GM12878 (cell line): ENCODE results near the gene LCP1. TPM values are rescaled to one million over a fixed set of nuclear protein-coding genes. Genes with fewer than 3 reads are reported as not detected.
"Not testable (repeated sequence)": the region's sequence is repeated elsewhere in the genome, so short reads cannot be mapped to it uniquely, and the experiment has no call there.

Experiments
- ATAC-seq: fragments of 200-7000 bp; cut with Tn5 transposase; 3 replicates; pipeline ENCODE4 v1.9.1; 2020; ENCODE audit warnings: mild to moderate bottlenecking, moderate library complexity
- BruUV-seq: library from RNA; stranded (reverse); fragments of 400-500 nt; replicated peaks from 2 replicates; lab custom pipeline; 2021; lab: Mats Ljungman, UMichigan
- CTCF ChIA-PET: fragments of 300-600 bp; sonication (Branson Sonifier 250); formaldehyde crosslinking; extraction: SDS; loops from one replicate; lab custom pipeline; 2021; ENCODE audit warnings: inconsistent platforms; lab: Yijun Ruan, JAX
- POLR2A ChIA-PET: fragments of 350-600 bp; formaldehyde crosslinking; extraction: SDS; loops from one replicate; lab custom pipeline; 2021; ENCODE audit warnings: inconsistent platforms; lab: Charles Lee
- RAD21 ChIA-PET: fragments of 300-600 bp; sonication (Branson Sonifier 250); formaldehyde crosslinking; loops from one replicate; lab custom pipeline; 2023; ENCODE audit warnings: antibody characterized with exemption; ENCODE audit not compliant: unreplicated experiment; lab: Charles Lee
- SMC1A ChIA-PET: fragments of 300-600 bp; sonication (Branson Sonifier 250); formaldehyde crosslinking; loops from one replicate; lab custom pipeline; 2023; ENCODE audit not compliant: unreplicated experiment, uncharacterized antibody; lab: Charles Lee
- DNase-seq: peaks from one replicate; pipeline ENCODE4 v3.0.0-alpha.2; 2011; ENCODE audit warnings: low read depth, low spot score
- FAIRE-seq: peaks from 3 replicates; lab custom pipeline; 2011; peaks lifted over from hg19 to GRCh38; lab: Jason Lieb, UNC
- H2AFZ ChIP-seq: 2 replicates; pipeline ENCODE4 v1.6.0; 2011; ENCODE audit warnings: low read depth, low read length, control low read depth; ENCODE audit not compliant: control insufficient read depth
- H3K27ac ChIP-seq: 2 replicates; pipeline ENCODE4 v1.5.1; 2011; ENCODE audit warnings: control low read depth; ENCODE audit not compliant: control insufficient read depth, insufficient read depth
- H3K27me3 ChIP-seq, 2 experiments: replicated peaks in 1 of 2; 2 replicates each; pipeline versions ENCODE4 v1.6.0 to v1.6.1; 2011; ENCODE audit warnings: low read length in 1 of 2; ENCODE audit not compliant: control insufficient read depth in 2 of 2, insufficient read depth in 2 of 2
- H3K36me3 ChIP-seq, 2 experiments: 2 replicates each; pipeline ENCODE4 v1.5.1; 2011; ENCODE audit warnings: low read length in 1 of 2; ENCODE audit not compliant: control insufficient read depth in 2 of 2, insufficient read depth in 2 of 2
- H3K4me1 ChIP-seq: 2 replicates; pipeline ENCODE4 v1.6.1; 2011; ENCODE audit warnings: mild to moderate bottlenecking, low read length, moderate library complexity, mixed read lengths; ENCODE audit not compliant: control insufficient read depth, insufficient read depth
- H3K4me2 ChIP-seq: 2 replicates; pipeline ENCODE4 v1.6.0; 2011; ENCODE audit warnings: control low read depth; ENCODE audit not compliant: control insufficient read depth, insufficient read depth
- H3K4me3 ChIP-seq: fragments of 200-600 bp; sonication (generic); 2 replicates; pipeline ENCODE4 v1.5.1; 2016
- H3K79me2 ChIP-seq: 2 replicates; pipeline ENCODE4 v1.6.0; 2011; ENCODE audit warnings: low read length; ENCODE audit not compliant: control insufficient read depth, insufficient read depth
- H3K9ac ChIP-seq: 2 replicates; pipeline ENCODE4 v1.8.0; 2011; ENCODE audit warnings: low read length, control low read depth, mixed read lengths; ENCODE audit not compliant: control insufficient read depth, insufficient read depth
- H3K9me3 ChIP-seq: replicated peaks from 3 replicates; pipeline ENCODE4 v1.5.1; 2011; ENCODE audit warnings: mild to moderate bottlenecking, low read length; ENCODE audit not compliant: control insufficient read depth, insufficient read depth
- H4K20me1 ChIP-seq: 2 replicates; pipeline ENCODE4 v1.6.0; 2011; ENCODE audit not compliant: control insufficient read depth, insufficient read depth
- BCL3 ChIP-seq: IDR thresholded peaks from 2 replicates; pipeline ENCODE4 v1.6.1; 2011; ENCODE audit warnings: borderline replicate concordance, low read depth, mild to moderate bottlenecking, moderate library complexity, low read length; ENCODE audit not compliant: insufficient read depth, poor library complexity, severe bottlenecking
- FOXM1 ChIP-seq: IDR thresholded peaks from 2 replicates; pipeline ENCODE4 v1.6.1; 2012; ENCODE audit warnings: low read depth, mild to moderate bottlenecking, inconsistent platforms, low read length, moderate library complexity
- HDGF ChIP-seq: fragments of 450-650 bp; IDR thresholded peaks from 2 replicates; pipeline ENCODE4 v1.6.1; 2016; ENCODE audit warnings: antibody characterized with exemption
- MTA3 ChIP-seq: IDR thresholded peaks from 2 replicates; pipeline ENCODE4 v1.6.1; 2012; ENCODE audit warnings: low read length, inconsistent platforms, borderline replicate concordance
- NFIC ChIP-seq: IDR thresholded peaks from 2 replicates; pipeline ENCODE4 v1.6.1; 2012; ENCODE audit warnings: low read depth, mild to moderate bottlenecking, inconsistent platforms, low read length, moderate library complexity
- NR2C2 ChIP-seq: IDR thresholded peaks from 2 replicates; pipeline ENCODE4 v1.6.1; 2011; ENCODE audit warnings: borderline replicate concordance, low read depth; ENCODE audit not compliant: control insufficient read depth, insufficient read length
- RBBP5 ChIP-seq: fragments of 200-600 bp; sonication (generic); conservative IDR thresholded peaks from 2 replicates; pipeline ENCODE4 v1.6.1; 2016
- RELA ChIP-seq: fragments of 450-650 bp; IDR thresholded peaks from 2 replicates; pipeline ENCODE4 v1.8.0; 2014; ENCODE audit warnings: borderline replicate concordance; ENCODE audit not compliant: partially characterized antibody
- SMC3 ChIP-seq: IDR thresholded peaks from 2 replicates; pipeline ENCODE4 v1.6.1; 2011; ENCODE audit warnings: low read length, improper control_type of control experiment, borderline replicate concordance
- SP1 ChIP-seq: IDR thresholded peaks from one replicate; pipeline ENCODE4 v1.6.1; 2011; ENCODE audit warnings: low read depth, low read length
- SUZ12 ChIP-seq: fragments of 200-600 bp; sonication (generic); IDR thresholded peaks from one replicate; pipeline ENCODE4 v1.6.1; 2018; ENCODE audit warnings: antibody characterized with exemption, mild to moderate bottlenecking; ENCODE audit not compliant: unreplicated experiment
- TARDBP ChIP-seq: IDR thresholded peaks from 2 replicates; pipeline ENCODE4 v1.6.1; 2016; ENCODE audit warnings: borderline replicate concordance
- WRNIP1 ChIP-seq: IDR thresholded peaks from 2 replicates; pipeline ENCODE4 v1.6.1; 2011; ENCODE audit warnings: low read depth, low read length, improper control_type of control experiment, borderline replicate concordance
- WGBS: methylation state at CpG from one replicate; pipeline ENCODE4 v1.1.6; 2016; ENCODE audit warnings: low lambda C conversion rate; ENCODE audit not compliant: insufficient replicate concordance, insufficient coverage; ENCODE audit errors: missing lambda C conversion rate; 5-methylcytosine and 5-hydroxymethylcytosine counted together
- in situ Hi-C: fragments of 300-500 bp; cut with MboI; formaldehyde crosslinking; loops from 9 replicates; pipeline ENCODE4 v1.14.3; 2018; ENCODE audit warnings: mixed read lengths
- intact Hi-C: fragments of 100-400 bp; cut with micrococcal nuclease; formaldehyde crosslinking; loops from one replicate; pipeline ENCODE4 v1.14.2; 2022; ENCODE audit not compliant: unreplicated experiment
- polyA plus RNA-seq, 11 experiments: library from polyadenylated mRNA; depleted of rRNA in 4 of 11; unstranded in 6 of 11; stranded (reverse) in 5 of 11; fragments of >200 nt; fragmentation: Nextera tagmentation in 4 of 11; fragmentation: Illumina TruSeq in 1 of 11; extraction: Ambion mirVana in 4 of 11; extraction: Trizol in 1 of 11; gene quantifications; 1 replicate in 1 of 11; 2 replicates in 10 of 11; pipeline versions ENCODE4 v1.2.1 to v1.2.3, GENCODE V29; 2011 to 2016; ENCODE audit warnings: inconsistent platforms in 2 of 11, missing spikeins in 2 of 11, low read depth in 1 of 11
- total RNA-seq, 4 experiments: library from RNA; depleted of rRNA in 3 of 4; stranded (reverse); fragments of >200 nt in 3 of 4; fragmentation: Illumina TruSeq in 1 of 4; extraction: Trizol in 1 of 4; gene quantifications; 2 replicates each; pipeline versions ENCODE4 v1.2.1 to v1.2.3, GENCODE V29; 2013 to 2021
- TF ChIP-seq, protein P1 (sequence below): IDR thresholded peaks from 2 replicates; pipeline ENCODE4 v1.6.1; 2011; ENCODE audit warnings: borderline replicate concordance, low read depth, mild to moderate bottlenecking, moderate library complexity, mixed read lengths, low read length; ENCODE audit not compliant: insufficient read depth; ENCODE audit errors: extremely low read length

LCP1 gene
- total and polyA plus RNA-seq, 10 of the 15 experiments (the other 5 are each of a cell fraction or from before 2014, with no cell fraction given) = 775 to 2,201 (median 1,556) TPM

- TF ChIP-seq BCL3 (no peak), WRNIP1 (no peak; the same call in 1 of the 2 replicates), SMC3 (no peak), MTA3 (peak; percentile 82; the same call in 1 of the 2 replicates), NFIC (peak; percentile 39), SUZ12 (no peak), NR2C2 (no peak), FOXM1 (peak; percentile 57), RELA (peak; percentile 52)
- TF ChIP-seq, protein P1, sequence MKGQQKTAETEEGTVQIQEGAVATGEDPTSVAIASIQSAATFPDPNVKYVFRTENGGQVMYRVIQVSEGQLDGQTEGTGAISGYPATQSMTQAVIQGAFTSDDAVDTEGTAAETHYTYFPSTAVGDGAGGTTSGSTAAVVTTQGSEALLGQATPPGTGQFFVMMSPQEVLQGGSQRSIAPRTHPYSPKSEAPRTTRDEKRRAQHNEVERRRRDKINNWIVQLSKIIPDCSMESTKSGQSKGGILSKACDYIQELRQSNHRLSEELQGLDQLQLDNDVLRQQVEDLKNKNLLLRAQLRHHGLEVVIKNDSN = no peak
Measured at GRCh38 chr13:46181840-46182490, at the start of gene LCP1 (continued).

GRCh38 chr13:46229251-46229650, 47.3 kb upstream of the LCP1 start:
- H3K4me2 ChIP-seq = no peak overlapping the region
- H3K27ac ChIP-seq = no peak overlapping the region
- no peak for DNase-seq
- no peak for TF ChIP-seq RBBP5
- TF ChIP-seq HDGF = no peak
- TF ChIP-seq SP1 = no peak
- no peak for TF ChIP-seq TARDBP
- ChIA-PET SMC1A (interaction anchor here (0.9 kb wide), 1 partner anchor 29 kb away, joined by 3 read pairs; no protein-coding TSS in a partner anchor), RAD21 (no interaction called here), POLR2A (no interaction called here), CTCF (no interaction called here)
- H2AFZ ChIP-seq = no peak overlapping the region
- intact Hi-C loops = no loop called here
- FAIRE-seq = no peak
- no peaks in the 10 kb centered on the region; the same call in 2 of the 3 replicates for H3K9me3 ChIP-seq
- no peaks in the 10 kb centered on the region for H3K79me2 ChIP-seq
- H3K27me3 ChIP-seq = no peaks in the 10 kb centered on the region
- H3K4me1 ChIP-seq = no peaks in the 10 kb centered on the region
- H3K36me3 ChIP-seq = no peaks in the 10 kb centered on the region
- 57% methylated on average over 2 of the region's 2 CpGs for WGBS
- ATAC-seq = no peak
- H3K4me3 ChIP-seq = no peak overlapping the region
- H3K9ac ChIP-seq = no peak overlapping the region
- no peaks in the 10 kb centered on the region for H4K20me1 ChIP-seq
- in situ Hi-C loops = no loop called here
- no TSS peak for BruUV-seq

DNA sequence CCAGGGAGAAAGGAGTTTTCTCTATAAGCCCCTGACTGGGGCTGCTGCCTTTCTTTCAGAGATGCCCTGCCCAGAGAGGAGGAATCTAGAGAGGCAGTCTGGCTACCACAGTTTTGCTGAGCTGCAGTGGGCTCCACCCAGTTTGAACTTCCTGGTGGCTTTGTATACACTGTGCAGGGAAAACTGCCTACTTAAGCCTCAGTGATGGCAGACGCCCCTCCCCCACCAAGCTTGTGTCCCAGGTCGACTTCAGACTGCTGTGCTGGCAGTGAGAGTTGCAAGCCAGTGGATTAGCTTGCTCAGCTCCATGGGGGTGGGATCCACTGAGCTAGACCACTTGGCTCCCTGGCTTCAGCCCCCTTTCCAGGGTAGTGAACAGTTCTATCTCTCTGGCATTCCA, 38.3 kb upstream of the LCP1 start:
- in situ Hi-C loops, SMC1A ChIA-PET: not testable (repeated sequence)
- WGBS = 0% methylated on average over 2 of the region's 2 CpGs

More for the DNA sequence above, 38.3 kb upstream of the LCP1 start:
- H3K36me3 ChIP-seq, H3K9ac ChIP-seq, H3K4me1 ChIP-seq, POLR2A ChIA-PET, H2AFZ ChIP-seq, H3K27ac ChIP-seq, H4K20me1 ChIP-seq, intact Hi-C loops, BruUV-seq, H3K4me2 ChIP-seq, ATAC-seq, FAIRE-seq, CTCF ChIA-PET, RAD21 ChIA-PET, H3K27me3 ChIP-seq, H3K79me2 ChIP-seq, DNase-seq, H3K4me3 ChIP-seq, H3K9me3 ChIP-seq: not testable (repeated sequence)
